Neural cell (in vitro differentiated cells): ENCODE results near the gene B4GALT1. TPM values are rescaled to one million over a fixed set of nuclear protein-coding genes. Genes with fewer than 3 reads are reported as not detected.

ENCODE experiments used
- H2AFZ ChIP-seq: fragments of 200-600, 300-800 bp; sonication (generic), shearing (Covaris generic); 2 replicates; pipeline ENCODE4 v1.6.0; 2014; ENCODE audit warnings: low read depth, mild to moderate bottlenecking, antibody characterized with exemption, low read length, moderate library complexity
- H3F3A ChIP-seq: fragments of 200-600 bp; shearing (Covaris generic); 2 replicates; pipeline ENCODE4 v1.6.1; 2016; ENCODE audit warnings: mild to moderate bottlenecking, moderate library complexity, mixed read lengths, antibody characterized with exemption, low read length; ENCODE audit not compliant: insufficient read depth, poor library complexity, severe bottlenecking
- H3K27ac ChIP-seq: fragments of 200-600, 300-800 bp; sonication (generic), shearing (Covaris generic); 2 replicates; pipeline ENCODE4 v1.5.1; 2014; ENCODE audit warnings: mild to moderate bottlenecking, low read length, moderate library complexity
- H3K27me3 ChIP-seq: fragments of 300-800, 200-600 bp; sonication (generic), shearing (Covaris generic); 2 replicates; pipeline ENCODE4 v1.6.0; 2014; ENCODE audit warnings: mild to moderate bottlenecking, low read depth, low read length, moderate library complexity; ENCODE audit not compliant: insufficient read depth
- H3K36me3 ChIP-seq: fragments of 300-800, 200-600 bp; sonication (generic), shearing (Covaris generic); 2 replicates; pipeline ENCODE4 v1.5.1; 2014; ENCODE audit warnings: mild to moderate bottlenecking, antibody characterized with exemption, low read length, moderate library complexity; ENCODE audit not compliant: insufficient read depth
- H3K4me2 ChIP-seq: fragments of 300-800, 200-600 bp; sonication (generic), shearing (Covaris generic); 2 replicates; pipeline ENCODE4 v1.6.0; 2014; ENCODE audit warnings: mild to moderate bottlenecking, low read length
- H3K4me3 ChIP-seq: fragments of 300-800, 200-600 bp; sonication (generic), shearing (Covaris generic); 2 replicates; pipeline ENCODE4 v1.5.1; 2014; ENCODE audit warnings: mild to moderate bottlenecking, low read length, moderate library complexity
- H3K79me2 ChIP-seq: fragments of 200-600 bp; shearing (Covaris generic); replicated peaks from 2 replicates; pipeline ENCODE4 v1.6.0; 2014; ENCODE audit warnings: mild to moderate bottlenecking, low read length, moderate library complexity; ENCODE audit not compliant: insufficient read depth
- H3K9ac ChIP-seq: fragments of 300-800, 200-600 bp; sonication (generic), shearing (Covaris generic); 2 replicates; pipeline ENCODE4 v1.6.1; 2016; ENCODE audit warnings: mild to moderate bottlenecking, low read length, mixed read lengths
- H3K9me2 ChIP-seq: fragments of 200-600 bp; shearing (Covaris generic); 2 replicates; pipeline ENCODE4 v1.6.1; 2016; ENCODE audit warnings: mild to moderate bottlenecking, low read length, mixed read lengths; ENCODE audit not compliant: insufficient read depth
- H3K9me3 ChIP-seq: fragments of 200-600, 300-800 bp; sonication (generic), shearing (Covaris generic); 2 replicates; pipeline ENCODE4 v1.6.1; 2016; ENCODE audit warnings: mild to moderate bottlenecking, mixed run types, low read length, moderate library complexity, mixed read lengths
- H4K20me1 ChIP-seq: fragments of 200-600 bp; shearing (Covaris generic); 2 replicates; pipeline ENCODE4 v1.6.1; 2016; ENCODE audit warnings: mild to moderate bottlenecking, mixed run types; ENCODE audit not compliant: insufficient read depth
- CTCF ChIP-seq: fragments of 450-650 bp; IDR thresholded peaks from 2 replicates; pipeline ENCODE4 v1.5.1; 2014; ENCODE audit warnings: antibody characterized with exemption, mild to moderate bottlenecking, moderate library complexity; ENCODE audit not compliant: poor library complexity, severe bottlenecking
- EP300 ChIP-seq: fragments of 450-650 bp; conservative IDR thresholded peaks from 2 replicates; pipeline ENCODE4 v1.6.1; 2014; ENCODE audit warnings: antibody characterized with exemption, mild to moderate bottlenecking, moderate library complexity; ENCODE audit not compliant: poor library complexity, severe bottlenecking
- MXI1 ChIP-seq: fragments of 450-650 bp; conservative IDR thresholded peaks from 2 replicates; pipeline ENCODE4 v1.6.1; 2014; ENCODE audit warnings: antibody characterized with exemption, mild to moderate bottlenecking; ENCODE audit not compliant: poor library complexity, severe bottlenecking
- REST ChIP-seq: IDR thresholded peaks from 2 replicates; pipeline ENCODE4 v1.6.1; 2012; ENCODE audit warnings: borderline replicate concordance
- SMC3 ChIP-seq: fragments of 450-650 bp; conservative IDR thresholded peaks from 2 replicates; pipeline ENCODE4 v1.6.1; 2014; ENCODE audit warnings: antibody characterized with exemption, mild to moderate bottlenecking, moderate library complexity; ENCODE audit not compliant: poor library complexity
- TAF1 ChIP-seq: IDR thresholded peaks from 2 replicates; pipeline ENCODE4 v1.6.1; 2012; ENCODE audit warnings: low read depth
- polyA plus RNA-seq: library from polyadenylated mRNA; depleted of rRNA; stranded (reverse); fragments of >200 nt; gene quantifications from 2 replicates; pipeline ENCODE4 v1.2.3, GENCODE V29; 2014

B4GALT1 gene
- polyA plus RNA-seq, 1 donor from 2014 or later = 0.41 TPM

GRCh38 chr9:33117306-33117705, 49.8 kb downstream of the B4GALT1 start (continued):
- no peak for TF ChIP-seq REST

GRCh38 chr9:33116860-33117259, 50.3 kb downstream of the B4GALT1 start:
- no peaks in the 10 kb centered on the region for H3K9me2 ChIP-seq
- no peak overlapping the region for H3K27ac ChIP-seq
- no peaks in the 10 kb centered on the region for H4K20me1 ChIP-seq
- H3K9me3 ChIP-seq = no peaks in the 10 kb centered on the region
- H3K27me3 ChIP-seq = no peaks in the 10 kb centered on the region
- H3K4me3 ChIP-seq = no peak overlapping the region
- H3K4me2 ChIP-seq = no peak overlapping the region
- TF ChIP-seq SMC3 (no peak), EP300 (no peak), REST (no peak), TAF1 (no peak), CTCF (no peak), MXI1 (no peak)
- no peak overlapping the region for H3K9ac ChIP-seq
- no peaks in the 10 kb centered on the region for H3F3A ChIP-seq
- no peak overlapping the region for H2AFZ ChIP-seq
- H3K79me2 ChIP-seq = no peaks in the 10 kb centered on the region
- no peaks in the 10 kb centered on the region for H3K36me3 ChIP-seq

GRCh38 chr9:33114746-33115145, 52.4 kb downstream of the B4GALT1 start:
- no peak overlapping the region for H3K4me2 ChIP-seq
- H3K79me2 ChIP-seq = no peaks in the 10 kb centered on the region
- H3K36me3 ChIP-seq = no peaks in the 10 kb centered on the region
- no peaks in the 10 kb centered on the region for H3K27me3 ChIP-seq
- no peak overlapping the region for H3K9ac ChIP-seq
- no peak overlapping the region for H2AFZ ChIP-seq
- no peak overlapping the region for H3K4me3 ChIP-seq
- H3F3A ChIP-seq = no peaks in the 10 kb centered on the region
- H3K9me3 ChIP-seq = no peaks in the 10 kb centered on the region
- H4K20me1 ChIP-seq = no peaks in the 10 kb centered on the region
- H3K9me2 ChIP-seq = no peaks in the 10 kb centered on the region
- TF ChIP-seq EP300 = no peak
- H3K27ac ChIP-seq = no peak overlapping the region
